Measurements from ENCODE around the gene FHIP1B.
A peak's percentile ranks its signal among the peaks of the same experiment; 100 is the strongest.

The FHIP1B gene

GRCh38 chr11:6194065-6194581 is 40.3 kb downstream of the FHIP1B start:
- Histone ChIP-seq H3K4me1 (ENCODE audit: control insufficient read depth in 1 of 2, insufficient read depth in 1 of 2, low read depth in 1 of 2, low read length in 1 of 2) (peaks cover 77 to 81% of the 10 kb centered on the region in 2 experiments), H3K9me3 (no peaks in the 10 kb centered on the region), H3K27me3 (no peaks in the 10 kb centered on the region), H3K36me3 (no peaks in the 10 kb centered on the region), H3K4me3 (ENCODE audit: low read depth in 1 of 2, low read length in 1 of 2) (no peak overlapping the region), H3K27ac (peak overlapping the region; percentile 81)
- TF ChIP-seq CTCF (IDR thresholded peaks at IDR 0.05), result no peak

- peak overlapping the region; percentile 81 for H3K27ac ChIP-seq
- TF ChIP-seq CTCF (IDR thresholded peaks at IDR 0.05), result no peak
- no peaks in the 10 kb centered on the region for H3K9me3 ChIP-seq
- no peaks in the 10 kb centered on the region for H3K27me3 ChIP-seq
- peaks cover 55 to 58% of the 10 kb centered on the region in 2 experiments for H3K4me1 ChIP-seq (ENCODE audit: control insufficient read depth in 1 of 2, insufficient read depth in 1 of 2, low read depth in 1 of 2, low read length in 1 of 2)
- peak overlapping the region in 1 of 2 experiments; percentile 5 for H3K4me3 ChIP-seq (ENCODE audit: low read depth in 1 of 2, low read length in 1 of 2)
- H3K36me3 ChIP-seq, result no peaks in the 10 kb centered on the region
These were observed 42.7 kb downstream of the FHIP1B start for GRCh38 chr11:6191742-6192141.

- H3K27ac ChIP-seq, result no peak overlapping the region
- H3K9me3 ChIP-seq, result no peaks in the 10 kb centered on the region
- H3K4me3 ChIP-seq (ENCODE audit: low read depth in 1 of 2, low read length in 1 of 2), result no peak overlapping the region
- no peaks in the 10 kb centered on the region for H3K27me3 ChIP-seq
- no peak for TF ChIP-seq CTCF (IDR thresholded peaks at IDR 0.05)
- H3K36me3 ChIP-seq, result no peaks in the 10 kb centered on the region
- H3K4me1 ChIP-seq (ENCODE audit: control insufficient read depth in 1 of 2, insufficient read depth in 1 of 2, low read depth in 1 of 2, low read length in 1 of 2), result peaks cover 0 to under 1% of the 10 kb centered on the region in 2 experiments
These were observed 59.0 kb downstream of the FHIP1B start for GRCh38 chr11:6175440-6175839.

DNA sequence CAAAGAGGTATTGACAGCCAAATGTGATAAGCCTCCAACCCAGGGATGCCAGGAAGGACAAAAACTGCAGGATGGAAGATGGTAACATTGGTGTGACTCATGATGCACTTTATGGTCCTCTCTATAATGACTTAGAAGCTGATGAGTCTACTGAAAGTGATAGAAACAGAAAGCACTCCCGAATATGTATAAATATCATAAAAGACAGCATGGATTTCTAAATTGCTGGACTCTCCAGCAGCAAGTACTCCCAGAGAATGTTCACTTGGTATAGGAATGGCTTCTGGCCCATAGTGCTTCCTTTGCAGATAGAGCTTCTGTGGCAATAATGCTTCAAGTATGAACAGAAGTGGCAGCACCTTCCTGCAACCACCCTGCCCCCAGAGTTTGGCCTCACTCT is 64.2 kb downstream of the FHIP1B start, which contains the start of gene OR52B2:
OR52B2 (minus strand) TSS at position 101 of the 400 bp plus-strand sequence; CDS start at position 101, 0 bp downstream.
- Histone ChIP-seq H3K36me3 (no peaks in the 10 kb centered on the region), H3K27me3 (no peaks in the 10 kb centered on the region), H3K4me1 (ENCODE audit: control insufficient read depth in 1 of 2, insufficient read depth in 1 of 2, low read depth in 1 of 2, low read length in 1 of 2) (peaks cover 0 to 5% of the 10 kb centered on the region in 2 experiments), H3K4me3 (ENCODE audit: low read depth in 1 of 2, low read length in 1 of 2) (no peak within 1 kb of the TSS), H3K27ac (no peak within 1 kb of the TSS), H3K9me3 (no peaks in the 10 kb centered on the region)
- TF ChIP-seq CTCF (IDR thresholded peaks at IDR 0.05), result no peak
